SW480 (cell line): ENCODE results near the gene PPP1R36.
"Not testable (repeated sequence)": the region's sequence is repeated elsewhere in the genome, so short reads cannot be mapped to it uniquely, and the experiment has no call there.

ENCODE experiments used
- DNase-seq: peaks from one replicate; pipeline ENCODE4 v3.0.0-alpha.2; 2016; ENCODE audit warnings: low spot score

Gene PPP1R36

DNA sequence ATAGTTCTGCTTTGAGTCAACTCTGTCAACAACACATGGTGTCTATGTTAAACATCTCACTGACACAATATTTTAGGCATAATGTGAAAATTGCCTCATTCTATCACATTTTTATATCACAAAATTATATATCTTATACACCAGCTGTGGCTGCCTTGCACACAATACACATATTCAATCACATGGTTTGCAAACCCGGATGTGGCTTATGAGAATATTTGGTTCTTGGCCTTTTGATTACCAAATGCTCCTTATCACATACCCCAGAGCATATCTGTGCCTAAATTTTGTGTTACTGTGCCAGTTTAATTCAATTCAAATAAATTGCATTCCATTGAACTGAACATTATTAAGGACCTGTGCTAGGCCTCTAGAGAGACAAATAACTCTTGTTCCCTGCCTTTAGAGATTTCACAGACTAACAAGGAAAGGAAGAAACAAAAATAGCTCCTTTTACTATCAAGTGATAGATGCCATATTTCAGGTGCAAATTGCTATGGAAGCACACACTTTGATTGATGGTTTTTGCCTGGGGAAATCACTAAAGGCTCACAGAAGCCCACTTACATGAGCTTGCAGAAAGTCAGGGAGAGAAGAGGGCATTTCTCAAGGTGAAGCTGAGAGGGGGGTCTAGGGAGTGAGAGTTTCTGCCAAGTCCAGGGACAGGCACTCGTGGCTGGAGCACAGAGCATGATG is 63.4 kb downstream of the PPP1R36 start:
- no peak for DNase-seq

DNA sequence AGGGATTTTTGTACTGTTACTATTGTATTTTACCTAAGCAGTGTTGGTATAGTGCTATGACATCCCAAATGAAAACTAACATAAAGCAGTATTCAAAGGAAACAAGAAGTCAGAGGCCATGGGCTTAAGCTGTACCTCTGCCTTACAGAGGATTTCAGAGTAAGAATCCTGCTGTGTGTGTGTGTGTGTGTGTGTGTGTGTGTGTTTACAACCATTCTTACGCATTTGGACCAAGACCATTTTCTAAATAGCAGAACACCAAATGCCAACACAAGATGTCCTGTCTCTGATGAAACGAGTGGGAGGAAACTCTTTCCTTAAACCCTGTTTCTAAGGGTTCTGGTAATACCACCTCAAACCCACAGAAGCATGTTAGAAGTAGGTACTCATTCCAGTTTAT is 64.4 kb downstream of the PPP1R36 start:
- DNase-seq = no peak

DNA sequence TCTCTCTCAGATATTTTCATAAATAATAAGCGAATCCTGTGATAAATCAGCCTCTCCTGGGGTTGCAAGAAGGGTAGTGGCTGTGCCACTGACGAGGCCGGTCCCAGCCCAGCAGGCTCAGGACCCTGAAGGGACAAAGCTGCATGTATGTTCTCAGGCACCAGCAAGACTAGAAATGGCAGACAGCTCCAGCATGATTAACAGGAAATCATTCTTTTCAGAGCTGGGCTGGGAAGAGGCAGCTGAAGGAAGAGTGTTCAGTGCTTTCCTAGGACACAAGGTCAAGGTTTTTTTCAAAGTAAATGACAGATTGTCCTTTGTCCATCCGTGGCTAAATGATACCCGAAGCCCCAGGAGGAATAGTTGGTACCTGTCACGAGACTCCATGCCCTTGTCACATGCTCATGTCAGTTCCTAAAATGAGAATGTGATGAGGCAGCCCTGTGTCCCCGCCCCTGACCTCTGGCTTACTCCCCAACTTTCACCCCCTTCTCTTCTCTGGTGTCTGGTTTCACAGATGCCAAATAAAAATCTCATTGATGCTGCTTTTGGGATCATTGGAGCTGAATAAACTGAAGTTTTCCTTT is 65.1 kb downstream of the PPP1R36 start:
- no peak for DNase-seq

DNA sequence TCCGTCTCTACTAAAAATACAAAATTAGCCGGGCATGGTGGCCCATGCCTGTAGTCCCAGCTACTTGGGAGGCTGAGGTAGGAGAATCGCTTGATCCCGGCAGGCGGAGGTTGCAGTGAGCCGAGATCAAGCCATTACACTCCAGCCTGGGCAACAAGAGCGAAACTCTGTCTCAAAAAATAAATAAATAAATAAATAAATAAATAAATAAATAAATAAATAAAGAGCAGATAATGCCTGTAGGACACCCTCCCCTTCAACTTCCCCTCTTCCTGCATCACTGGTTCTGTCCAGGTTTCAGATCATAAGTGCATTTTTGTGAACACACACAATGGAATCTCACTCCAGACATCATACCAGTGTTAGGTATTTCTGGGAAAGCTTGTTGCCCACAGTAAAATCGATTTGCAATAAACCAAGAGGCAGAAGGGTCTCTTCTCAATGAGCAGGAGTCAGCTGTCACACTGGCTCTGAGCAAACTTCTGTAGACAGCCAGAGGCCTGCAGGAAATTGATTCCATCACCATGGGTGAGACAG is 68.2 kb downstream of the PPP1R36 start:
- DNase-seq = not testable (repeated sequence)

DNA sequence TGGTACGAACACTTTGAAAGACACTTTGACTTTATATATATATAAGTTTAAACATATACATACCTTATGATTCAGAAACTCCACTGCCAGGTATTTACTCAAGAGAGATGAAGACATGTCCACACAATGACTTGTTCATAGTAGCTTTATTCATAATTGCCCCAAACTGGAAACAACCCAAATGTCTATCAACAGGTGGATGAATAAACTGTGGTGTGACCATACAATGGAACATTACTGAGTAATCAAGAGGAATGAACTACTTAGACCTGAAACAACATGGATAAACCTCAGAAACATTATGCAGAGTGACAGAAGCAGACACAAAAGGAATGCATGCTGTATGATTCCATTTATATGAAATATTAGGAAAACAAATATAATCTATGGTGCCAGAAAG is 71.1 kb downstream of the PPP1R36 start:
- DNase-seq = no peak

DNA sequence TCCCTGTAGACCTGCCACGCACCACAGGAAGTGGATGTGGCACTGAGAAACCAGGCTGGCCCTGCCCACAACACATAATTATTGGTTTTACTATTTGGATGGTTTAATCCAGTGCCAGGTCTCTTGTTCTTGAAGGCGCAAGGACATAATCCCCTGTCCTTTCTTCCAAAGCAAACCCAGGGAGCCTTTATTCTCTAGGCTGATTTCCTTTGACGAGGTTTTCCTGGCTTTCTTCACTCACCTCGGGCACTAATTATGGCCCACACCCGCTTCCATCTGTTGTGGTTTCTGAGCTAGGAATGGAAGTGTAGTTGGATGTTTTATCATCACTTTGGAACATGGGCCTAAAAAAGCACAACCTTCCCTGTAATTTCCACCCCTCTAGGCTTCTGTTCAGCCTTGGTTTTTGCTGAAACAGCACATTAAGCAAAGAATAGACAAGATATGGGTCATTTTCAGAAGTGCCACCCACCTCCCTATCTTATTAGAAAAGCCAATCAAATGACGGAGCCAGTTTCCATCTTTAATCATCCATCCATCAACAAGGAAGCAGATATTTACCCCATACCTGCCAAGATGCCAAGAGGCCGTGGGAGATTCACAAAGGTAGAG is 73.9 kb downstream of the PPP1R36 start:
- DNase-seq = no peak

DNA sequence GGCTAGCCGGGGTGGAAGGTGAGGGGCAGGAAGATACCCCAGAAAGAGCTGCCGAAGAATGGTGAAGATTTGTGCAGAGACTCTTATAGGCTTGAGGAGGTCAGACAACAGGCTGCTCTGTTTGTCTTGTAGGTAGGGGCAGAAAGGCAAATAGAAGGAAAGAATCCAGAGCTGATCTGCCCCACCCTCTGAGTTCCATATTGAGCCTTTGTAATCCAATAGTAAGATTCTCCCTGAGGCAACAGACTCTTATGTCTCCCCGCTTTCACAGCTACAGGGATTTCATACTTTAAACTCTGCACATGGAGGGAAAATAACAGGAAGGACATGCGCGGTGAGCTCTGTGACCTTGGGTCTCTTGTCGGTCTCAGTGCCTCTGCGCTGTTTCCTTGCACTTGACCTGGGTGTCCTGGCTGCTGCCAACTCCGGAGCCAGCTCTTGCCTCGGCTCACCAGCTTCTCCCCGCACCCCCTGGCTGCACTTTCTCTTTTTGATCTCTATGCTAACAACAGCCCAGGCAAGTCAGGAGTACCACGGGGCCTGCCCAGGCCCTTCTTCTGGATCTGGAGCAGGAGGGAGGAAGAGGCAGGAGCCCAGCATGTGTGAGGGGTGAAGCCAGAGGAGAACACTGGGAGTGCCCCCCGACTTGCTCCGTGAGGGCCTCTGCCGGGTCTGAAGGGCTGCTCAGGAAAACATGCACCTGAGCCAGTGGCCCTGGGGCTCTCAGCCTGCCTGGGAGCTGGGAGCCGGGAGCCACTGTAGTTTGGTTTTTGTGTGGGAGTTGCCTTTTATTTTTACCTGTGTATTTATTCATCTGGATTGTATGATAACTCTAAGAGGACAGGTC is 75.8 kb downstream of the PPP1R36 start:
- DNase-seq = no peak

DNA sequence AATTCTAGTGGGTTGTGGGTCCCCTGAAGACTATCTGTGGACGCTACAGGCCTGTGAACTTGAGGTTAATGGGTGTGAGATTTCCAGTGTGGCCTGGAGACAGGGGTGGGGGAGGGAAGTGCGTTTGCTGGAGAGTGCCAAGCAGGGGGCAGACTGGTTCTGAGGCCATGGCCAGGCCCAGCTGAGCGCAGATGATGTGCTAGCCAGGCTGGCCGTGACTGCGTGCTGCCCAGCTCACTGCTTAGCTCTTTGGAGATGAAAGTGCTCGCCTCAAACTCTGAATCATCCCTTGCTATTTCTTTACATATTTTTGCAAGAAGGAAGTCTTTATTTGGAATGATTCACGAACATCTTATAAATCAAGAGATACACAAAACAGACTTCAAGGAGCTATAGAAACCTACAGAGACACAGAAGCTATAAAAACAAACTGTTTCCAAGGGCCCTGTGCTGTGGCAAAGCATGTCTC is 79.2 kb downstream of the PPP1R36 start:
- DNase-seq = no peak

DNA sequence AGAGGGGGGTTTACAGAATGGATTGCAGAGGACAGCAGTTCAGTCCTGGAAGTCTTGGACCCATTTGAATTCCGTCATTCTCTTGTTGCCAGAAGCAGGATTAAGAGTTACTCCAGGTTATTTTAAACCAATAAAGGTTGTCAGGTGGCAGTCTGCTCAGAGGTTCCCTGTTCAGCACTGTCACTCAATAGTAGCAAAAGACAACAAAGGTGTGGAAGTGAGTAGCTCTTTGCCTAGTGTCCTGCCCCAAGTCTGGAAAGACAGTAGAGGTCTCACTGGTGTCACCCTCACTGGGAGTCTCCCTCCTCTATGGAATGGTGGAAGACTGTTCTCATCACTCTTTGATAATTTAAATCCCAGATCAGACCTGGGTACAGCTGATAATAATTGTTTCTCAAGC is 81.0 kb downstream of the PPP1R36 start:
- DNase-seq = no peak

DNA sequence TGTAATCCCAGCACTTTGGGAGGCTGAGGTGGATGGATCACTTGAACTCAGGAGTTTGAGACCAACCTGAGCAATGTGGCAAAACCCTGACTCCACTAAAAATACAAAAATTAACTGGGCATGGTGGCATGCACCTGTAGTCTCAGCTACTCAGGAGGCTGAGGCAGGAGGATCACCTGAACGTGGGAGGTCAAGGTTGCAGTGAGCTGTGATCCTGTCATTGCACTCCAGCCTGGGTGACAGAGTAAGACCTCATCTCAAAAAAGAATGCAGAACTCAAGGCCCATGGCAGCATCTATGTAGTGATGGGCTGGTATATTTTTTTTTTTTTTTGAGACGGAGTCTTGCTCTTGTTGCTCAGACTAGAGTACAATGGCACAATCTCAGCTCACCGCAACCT is 81.5 kb downstream of the PPP1R36 start:
- DNase-seq = not testable (repeated sequence)

DNA sequence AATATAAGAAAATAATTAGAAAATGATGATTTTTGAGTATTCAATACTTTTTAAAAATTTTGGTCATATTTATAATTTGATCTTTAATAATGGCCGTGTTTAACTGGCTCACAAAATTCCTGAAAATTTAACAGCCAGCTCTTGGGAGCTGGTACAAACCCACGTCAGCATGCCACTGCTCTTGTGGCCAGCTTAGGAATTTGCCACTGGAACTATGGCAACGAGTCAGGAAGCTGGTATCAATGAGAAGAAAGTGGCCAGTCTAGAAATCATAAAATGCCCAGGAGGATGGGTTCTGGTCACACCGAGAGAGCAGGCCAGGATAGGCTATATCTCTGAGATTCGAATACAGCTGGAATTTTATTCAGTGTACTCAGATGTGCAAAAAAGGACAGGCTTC is 82.3 kb downstream of the PPP1R36 start:
- peak; percentile 44 for DNase-seq

DNA sequence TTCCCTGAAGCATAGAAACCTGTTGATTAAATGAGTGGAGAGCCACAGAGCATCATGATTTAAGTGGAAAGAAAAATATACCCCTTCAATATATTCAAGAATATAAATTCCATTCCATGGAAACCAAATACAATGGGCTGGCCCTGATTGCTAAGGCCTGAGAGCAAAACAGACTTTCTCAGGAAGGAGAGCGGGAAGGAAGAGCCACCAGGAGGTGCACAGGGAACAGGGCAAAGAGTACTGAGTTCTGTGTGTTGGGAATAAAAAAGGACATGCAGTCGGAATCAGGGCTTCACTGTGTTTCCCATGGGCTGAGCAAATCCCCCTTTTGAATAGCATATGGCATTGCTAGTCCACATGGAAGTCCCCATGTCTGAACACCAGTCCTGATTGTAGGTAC is 84.8 kb downstream of the PPP1R36 start:
- DNase-seq = no peak

DNA sequence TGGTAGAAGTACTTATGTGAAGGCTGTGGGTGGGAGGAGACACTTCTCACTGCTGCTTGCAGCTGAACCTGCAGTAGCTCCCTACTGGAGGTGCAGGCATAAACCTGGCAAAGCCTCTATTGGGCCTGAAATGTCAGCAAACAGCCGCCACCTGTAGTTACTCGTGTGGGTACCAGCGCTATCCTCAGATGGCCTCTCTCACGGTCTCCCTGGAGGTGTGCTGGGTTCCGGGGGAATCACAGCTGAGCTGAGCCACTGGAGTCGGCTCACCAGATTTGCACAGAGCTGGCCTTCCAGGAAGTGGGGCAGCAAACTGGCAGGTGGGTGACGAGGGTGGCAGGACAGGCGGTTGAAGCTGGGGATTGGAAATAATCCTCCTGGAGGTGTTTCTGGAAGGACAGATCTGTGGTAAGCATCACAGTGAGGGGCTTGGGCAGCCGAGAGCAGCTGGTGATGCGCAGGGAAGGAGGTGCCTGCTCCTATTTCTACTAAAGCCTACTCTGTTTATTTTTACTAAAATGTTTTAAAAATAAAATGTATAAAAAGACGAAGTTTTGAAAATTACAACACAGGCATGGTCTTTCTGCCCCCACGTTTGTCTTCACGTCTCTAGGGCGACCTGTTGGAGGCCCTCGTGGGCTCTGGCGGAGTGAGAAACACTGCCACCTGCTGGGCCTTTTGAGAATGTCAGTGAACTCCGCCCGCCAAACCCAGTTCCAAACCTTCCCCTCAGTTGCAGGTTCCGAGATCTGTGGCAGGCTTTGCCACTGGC is 86.6 kb downstream of the PPP1R36 start:
- DNase-seq = peak; percentile 46

DNA sequence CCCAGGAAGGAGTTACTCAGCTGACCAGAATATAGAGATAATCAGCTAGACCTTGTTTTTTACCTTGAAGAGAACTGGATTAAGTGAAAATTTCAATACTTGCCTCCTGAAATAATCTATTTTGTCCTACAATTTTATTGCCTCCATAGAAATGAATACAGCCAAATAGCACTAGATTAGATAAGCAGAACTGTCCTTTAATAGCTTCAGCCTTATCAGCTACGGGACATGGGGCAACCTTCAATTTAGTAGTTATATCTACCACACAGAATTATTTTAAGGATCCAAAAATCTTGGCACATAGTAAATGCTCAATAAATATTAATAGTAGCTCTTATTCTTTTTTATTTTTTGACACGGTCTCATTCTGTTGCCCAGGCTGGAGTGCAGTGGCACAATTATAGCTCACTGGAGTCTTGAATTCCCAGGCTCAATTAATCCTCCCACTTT is 87.2 kb downstream of the PPP1R36 start:
- no peak for DNase-seq

DNA sequence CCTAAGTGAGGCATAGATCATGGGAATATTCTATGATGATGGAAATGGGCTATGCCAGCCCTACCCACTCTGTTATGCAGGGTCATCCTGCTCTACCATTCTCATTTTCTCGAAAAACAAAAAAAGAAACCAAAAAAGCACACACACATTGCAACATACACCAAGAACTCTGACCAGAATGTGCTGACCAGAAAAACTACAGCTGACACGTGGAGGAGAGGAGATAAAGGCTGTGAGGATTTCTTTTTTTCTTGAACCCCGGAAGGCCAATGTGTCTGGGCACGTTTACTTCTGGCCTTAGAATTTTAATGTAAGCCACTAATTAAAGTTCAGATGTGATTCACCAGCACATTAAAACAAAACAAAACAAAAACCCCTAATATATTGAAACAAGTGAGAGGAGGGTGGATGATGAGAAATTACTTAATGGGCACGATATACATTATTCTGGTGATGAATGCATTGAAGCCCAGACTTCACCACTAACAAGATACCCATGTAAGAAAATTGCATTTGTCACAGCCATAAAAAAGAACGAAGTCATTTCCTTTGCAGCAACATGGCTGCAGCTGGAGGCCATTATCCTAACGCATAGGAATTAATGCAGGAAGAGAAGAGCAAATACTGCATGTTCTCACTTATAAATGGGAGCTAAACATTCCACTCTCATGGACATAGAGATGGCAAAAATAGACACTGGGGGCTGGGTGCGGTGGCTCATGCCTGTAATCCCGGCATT is 88.1 kb downstream of the PPP1R36 start:
- no peak for DNase-seq

DNA sequence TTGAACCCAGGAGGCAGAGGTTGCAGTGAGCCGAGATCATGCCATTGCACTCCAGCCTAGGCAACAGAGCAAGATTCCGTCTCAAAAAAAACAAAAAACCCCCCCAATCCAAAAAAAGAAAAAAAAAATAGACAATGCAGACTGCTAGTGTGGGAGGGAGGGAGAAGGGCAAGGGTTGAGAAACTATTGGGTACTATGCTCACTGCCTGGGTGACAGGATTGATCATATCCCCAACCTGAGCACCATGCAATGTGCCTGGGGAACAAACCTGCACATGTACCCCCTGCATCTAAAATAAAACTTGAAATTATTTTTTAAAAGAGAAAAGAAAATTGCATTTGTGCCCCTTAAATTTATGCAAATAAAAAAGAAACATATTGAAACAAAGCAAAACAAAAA is 88.9 kb downstream of the PPP1R36 start:
- no peak for DNase-seq
